ENCODE data around the gene VWCE. TPM values are rescaled to one million over a fixed set of nuclear protein-coding genes. Genes with fewer than 3 reads are reported as not detected.

Gene VWCE
- total RNA-seq, 3 donors from 2014 or later: 0.88 to 3.2 (median 2.6) TPM

GRCh38 chr11:61274084-61274483, 21.0 kb downstream of the VWCE start:
- Histone ChIP-seq H3K27me3 (no peaks in the 10 kb centered on the region), H3K27ac (no peak overlapping the region), H3K4me3 (no peak overlapping the region), H3K4me1 (no peaks in the 10 kb centered on the region), H3K9me3 (no peaks in the 10 kb centered on the region), H3K36me3 (no peaks in the 10 kb centered on the region)
- TF ChIP-seq CTCF (IDR thresholded peaks at IDR 0.05) (no peak), POLR2A (IDR thresholded peaks at IDR 0.05) (no peak), POLR2AphosphoS5 (IDR thresholded peaks at IDR 0.05) (no peak)
- no peak for DNase-seq (ENCODE audit: low spot score in 2 of 2)
- intact Hi-C loops (cut with DNase I; ENCODE audit: low total_unique reads): no loop called here

GRCh38 chr11:61273178-61274078, 21.7 kb downstream of the VWCE start:
- intact Hi-C loops (cut with DNase I; ENCODE audit: low total_unique reads): no loop called here
- Histone ChIP-seq H3K27me3 (no peaks in the 10 kb centered on the region), H3K36me3 (no peaks in the 10 kb centered on the region), H3K4me1 (no peaks in the 10 kb centered on the region), H3K27ac (no peak overlapping the region), H3K9me3 (no peaks in the 10 kb centered on the region), H3K4me3 (no peak overlapping the region)
- DNase-seq (ENCODE audit: low spot score in 2 of 2): no peak
- no peak for TF ChIP-seq POLR2A (IDR thresholded peaks at IDR 0.05)
- no peak for TF ChIP-seq CTCF (IDR thresholded peaks at IDR 0.05)
- no peak for TF ChIP-seq POLR2AphosphoS5 (IDR thresholded peaks at IDR 0.05)

GRCh38 chr11:61272731-61273130, 22.4 kb downstream of the VWCE start:
- DNase-seq (ENCODE audit: low spot score in 2 of 2): no peak
- Histone ChIP-seq H3K4me1 (no peaks in the 10 kb centered on the region), H3K27ac (no peak overlapping the region), H3K4me3 (no peak overlapping the region), H3K36me3 (no peaks in the 10 kb centered on the region), H3K27me3 (no peaks in the 10 kb centered on the region), H3K9me3 (no peaks in the 10 kb centered on the region)
- intact Hi-C loops (cut with DNase I; ENCODE audit: low total_unique reads): no loop called here
- TF ChIP-seq POLR2A (IDR thresholded peaks at IDR 0.05) (no peak), CTCF (IDR thresholded peaks at IDR 0.05) (no peak), POLR2AphosphoS5 (IDR thresholded peaks at IDR 0.05) (no peak)

- H3K4me3 ChIP-seq: no peak overlapping the region
- intact Hi-C loops (cut with DNase I; ENCODE audit: low total_unique reads): no loop called here
- no peaks in the 10 kb centered on the region for H3K27me3 ChIP-seq
- no peak overlapping the region for H3K27ac ChIP-seq
- DNase-seq (ENCODE audit: low spot score in 2 of 2): no peak
- H3K4me1 ChIP-seq: no peaks in the 10 kb centered on the region
- no peaks in the 10 kb centered on the region for H3K36me3 ChIP-seq
- TF ChIP-seq CTCF (IDR thresholded peaks at IDR 0.05) (no peak), POLR2A (IDR thresholded peaks at IDR 0.05) (no peak), POLR2AphosphoS5 (IDR thresholded peaks at IDR 0.05) (no peak)
- H3K9me3 ChIP-seq: no peaks in the 10 kb centered on the region
These were observed 24.6 kb downstream of the VWCE start for GRCh38 chr11:61270354-61271076.
